K562 (cell line): ENCODE measurements around the gene CRELD2. TPM values are rescaled to one million over a fixed set of nuclear protein-coding genes. Genes with fewer than 3 reads are reported as not detected.

Experiments used
- CC2D1A ChIP-seq: fragments of 450-650 bp; IDR thresholded peaks from 2 replicates; pipeline ENCODE4 v1.6.1; 2017; ENCODE audit warnings: mild to moderate bottlenecking
- CCNT2 ChIP-seq: IDR thresholded peaks from 2 replicates; pipeline ENCODE4 v1.6.1; 2011; ENCODE audit warnings: borderline replicate concordance, low read depth, mild to moderate bottlenecking, moderate library complexity, mixed read lengths, low read length; ENCODE audit not compliant: insufficient read length; ENCODE audit errors: extremely low read depth
- CHCHD3 ChIP-seq: fragments of 250-450 bp; sonication (Bioruptor Pico); IDR thresholded peaks from 2 replicates; pipeline ENCODE4 v2.1.2; 2022; ENCODE audit warnings: mild to moderate bottlenecking
- EGR1 ChIP-seq: fragments of 450-650 bp; conservative IDR thresholded peaks from 2 replicates; pipeline ENCODE4 v1.6.1; 2017; ENCODE audit warnings: mild to moderate bottlenecking
- ESRRA ChIP-seq: fragments of 450-650 bp; IDR thresholded peaks from 2 replicates; pipeline ENCODE4 v1.6.1; 2014; ENCODE audit warnings: low read depth, mild to moderate bottlenecking, moderate library complexity, borderline replicate concordance
- FOSL1 ChIP-seq: fragments of 200-800 bp; sonication (Bioruptor generic); conservative IDR thresholded peaks from 2 replicates; pipeline ENCODE4 v1.6.1; 2016; ENCODE audit warnings: missing genetic modification characterization, missing compliant biosample characterization
- JUND ChIP-seq, 2 experiments: IDR thresholded peaks; 2 replicates in 1 of 2; 3 replicates in 1 of 2; pipeline ENCODE4 v1.6.1; 2011; ENCODE audit warnings: borderline replicate concordance in 2 of 2, low read depth in 2 of 2, low read length in 2 of 2, improper control_type of control experiment in 1 of 2, missing biosample characterization in 1 of 2, missing genetic modification characterization in 1 of 2, missing genetic modification reagents in 1 of 2
- MBD2 ChIP-seq: sonication (generic); IDR thresholded peaks from 2 replicates; pipeline ENCODE4 v1.6.1; 2016; ENCODE audit warnings: low read depth, borderline replicate concordance
- RBBP5 ChIP-seq: fragments of 200-600 bp; sonication (generic); IDR thresholded peaks from 2 replicates; pipeline ENCODE4 v1.6.1; 2012; ENCODE audit warnings: borderline replicate concordance, mild to moderate bottlenecking, low read length, control low read depth, inconsistent platforms; ENCODE audit not compliant: insufficient read depth, poor library complexity, severe bottlenecking
- RFX5 ChIP-seq: IDR thresholded peaks from 2 replicates; pipeline ENCODE4 v1.6.1; 2011; ENCODE audit warnings: low read depth, mild to moderate bottlenecking, improper control_type of control experiment, low read length
- SMAD4 ChIP-seq: fragments of 250-450 bp; sonication (Bioruptor Pico); conservative IDR thresholded peaks from 2 replicates; pipeline ENCODE4 v1.8.0; 2021; ENCODE audit warnings: inconsistent platforms, mild to moderate bottlenecking, moderate library complexity
- THRAP3 ChIP-seq: fragments of 450-650 bp; IDR thresholded peaks from 2 replicates; pipeline ENCODE4 v1.6.1; 2016; ENCODE audit warnings: mild to moderate bottlenecking, inconsistent platforms, borderline replicate concordance
- ZFX ChIP-seq: sonication (generic); formaldehyde crosslinking; IDR thresholded peaks from 2 replicates; pipeline ENCODE4 v1.8.0; 2022; ENCODE audit warnings: mild to moderate bottlenecking, missing genetic modification reagents, moderate library complexity
- ZNF263 ChIP-seq: sonication (generic); formaldehyde crosslinking; IDR thresholded peaks from 2 replicates; pipeline ENCODE4 v1.8.0; 2022; ENCODE audit warnings: mild to moderate bottlenecking, missing genetic modification reagents, borderline replicate concordance
- ZNF408 ChIP-seq: fragments of 250-450 bp; sonication (Bioruptor Pico); IDR thresholded peaks from 2 replicates; pipeline ENCODE4 v1.4.0; 2020; ENCODE audit warnings: low read depth, mild to moderate bottlenecking, moderate library complexity
- ZNF57 ChIP-seq: fragments of 450-650 bp; formaldehyde crosslinking; IDR thresholded peaks from 2 replicates; pipeline ENCODE4 v1.4.0; 2020; ENCODE audit warnings: mild to moderate bottlenecking, moderate library complexity
- polyA plus RNA-seq, 8 experiments: library from polyadenylated mRNA; depleted of rRNA in 4 of 8; stranded (reverse) in 5 of 8; unstranded in 3 of 8; fragments of >200 nt; fragmentation: Nextera tagmentation in 2 of 8; fragmentation: Illumina TruSeq in 1 of 8; extraction: Ambion mirVana in 2 of 8; extraction: Trizol in 1 of 8; gene quantifications; 2 replicates each; pipeline versions ENCODE4 v1.2.1 to v1.2.3, GENCODE V29; 2011 to 2014; ENCODE audit warnings: inconsistent platforms in 1 of 8, missing spikeins in 1 of 8
- total RNA-seq, 7 experiments: library from RNA; depleted of rRNA in 6 of 7; stranded (reverse); fragments of >200 nt in 6 of 7; fragmentation: Illumina TruSeq in 2 of 7; extraction: Trizol in 2 of 7; gene quantifications; 2 replicates each; pipeline versions ENCODE4 v1.2.1 to v1.2.3, GENCODE V29; 2011 to 2021; ENCODE audit warnings: low replicate concordance in 1 of 7
- TF ChIP-seq, protein P1 (sequence below): IDR thresholded peaks from 2 replicates; pipeline ENCODE4 v1.6.1; 2014; ENCODE audit warnings: antibody characterized with exemption
- TF ChIP-seq, protein P2 (sequence below), 2 experiments: fragments of 200-800 bp in 1 of 2; sonication (Bioruptor generic) in 1 of 2; sonication (generic) in 1 of 2; formaldehyde crosslinking in 1 of 2; IDR thresholded peaks in 1 of 2; conservative IDR thresholded peaks in 1 of 2; 2 replicates each; pipeline versions ENCODE4 v1.5.0 to v1.6.1; 2016 to 2020; ENCODE audit warnings: missing compliant biosample characterization in 1 of 2, missing genetic modification characterization in 1 of 2, missing genetic modification reagents in 1 of 2
- TF ChIP-seq, protein P3 (sequence below): fragments of 200-800 bp; sonication (Bioruptor generic); IDR thresholded peaks from 2 replicates; pipeline ENCODE4 v1.6.1; 2017; ENCODE audit warnings: missing genetic modification characterization, missing compliant biosample characterization
- TF ChIP-seq, protein P4 (sequence below): fragments of 450-650 bp; IDR thresholded peaks from 2 replicates; pipeline ENCODE4 v1.6.1; 2016

Gene CRELD2
- total and polyA plus RNA-seq, 9 of the 15 experiments (the other 6 are each of a cell fraction or from before 2014, with no cell fraction given), result 0.96 to 25.3 (median 8.8) TPM

DNA sequence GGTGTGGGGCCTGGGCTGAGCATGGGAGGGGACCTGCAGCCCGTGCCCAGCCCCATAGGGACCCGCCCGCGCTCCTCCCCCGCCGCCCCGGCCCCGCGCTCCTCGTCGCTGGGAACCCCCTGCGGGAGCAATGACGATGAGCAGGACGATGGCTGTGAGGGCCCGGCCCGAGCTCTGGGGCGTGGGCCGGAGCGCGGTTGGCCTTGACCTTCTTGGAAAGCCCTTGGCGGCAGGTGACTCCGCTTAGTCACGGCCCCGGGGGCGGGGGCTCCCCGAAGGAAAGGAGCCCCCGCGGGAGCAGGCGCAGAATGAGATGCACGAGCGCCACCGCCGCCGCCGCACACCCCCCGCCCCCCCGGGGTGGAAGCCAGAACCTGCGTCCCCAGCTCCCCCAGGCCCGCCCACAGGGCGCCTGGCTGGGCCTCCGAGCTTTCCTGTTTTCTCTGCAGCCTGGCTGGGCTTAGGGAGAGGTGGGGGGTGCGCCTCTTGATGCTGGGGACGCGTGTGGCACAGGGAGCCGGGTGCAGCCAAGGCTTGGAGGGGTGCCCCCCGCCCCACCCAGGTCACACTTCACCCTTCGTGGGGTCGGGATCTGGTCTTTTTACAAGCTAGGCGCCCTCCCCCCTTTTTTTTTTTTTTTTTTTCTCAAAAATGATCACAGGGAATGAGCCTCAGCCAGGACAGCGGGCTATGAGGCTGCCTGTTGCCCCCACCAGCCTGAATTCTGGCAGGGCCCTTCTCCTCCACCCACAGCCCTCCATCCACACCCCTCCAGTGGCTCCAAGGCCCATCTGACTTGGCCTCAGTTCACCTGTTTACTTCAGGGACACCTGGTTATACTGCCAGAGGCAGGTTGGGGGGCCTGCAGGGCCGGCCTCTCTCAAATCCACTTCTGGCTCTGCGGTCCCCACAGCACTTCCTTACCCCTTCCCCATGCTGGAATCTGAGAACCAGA lies 17.9 kb downstream of the CRELD2 start (continued):
- TF ChIP-seq, protein P1, sequence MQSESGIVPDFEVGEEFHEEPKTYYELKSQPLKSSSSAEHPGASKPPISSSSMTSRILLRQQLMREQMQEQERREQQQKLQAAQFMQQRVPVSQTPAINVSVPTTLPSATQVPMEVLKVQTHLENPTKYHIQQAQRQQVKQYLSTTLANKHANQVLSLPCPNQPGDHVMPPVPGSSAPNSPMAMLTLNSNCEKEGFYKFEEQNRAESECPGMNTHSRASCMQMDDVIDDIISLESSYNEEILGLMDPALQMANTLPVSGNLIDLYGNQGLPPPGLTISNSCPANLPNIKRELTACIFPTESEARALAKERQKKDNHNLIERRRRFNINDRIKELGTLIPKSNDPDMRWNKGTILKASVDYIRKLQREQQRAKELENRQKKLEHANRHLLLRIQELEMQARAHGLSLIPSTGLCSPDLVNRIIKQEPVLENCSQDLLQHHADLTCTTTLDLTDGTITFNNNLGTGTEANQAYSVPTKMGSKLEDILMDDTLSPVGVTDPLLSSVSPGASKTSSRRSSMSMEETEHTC, result peak; percentile 70
- no peak for TF ChIP-seq CC2D1A
- TF ChIP-seq RBBP5, result no peak
- TF ChIP-seq ESRRA, result peak; percentile 97
- TF ChIP-seq, protein P2, sequence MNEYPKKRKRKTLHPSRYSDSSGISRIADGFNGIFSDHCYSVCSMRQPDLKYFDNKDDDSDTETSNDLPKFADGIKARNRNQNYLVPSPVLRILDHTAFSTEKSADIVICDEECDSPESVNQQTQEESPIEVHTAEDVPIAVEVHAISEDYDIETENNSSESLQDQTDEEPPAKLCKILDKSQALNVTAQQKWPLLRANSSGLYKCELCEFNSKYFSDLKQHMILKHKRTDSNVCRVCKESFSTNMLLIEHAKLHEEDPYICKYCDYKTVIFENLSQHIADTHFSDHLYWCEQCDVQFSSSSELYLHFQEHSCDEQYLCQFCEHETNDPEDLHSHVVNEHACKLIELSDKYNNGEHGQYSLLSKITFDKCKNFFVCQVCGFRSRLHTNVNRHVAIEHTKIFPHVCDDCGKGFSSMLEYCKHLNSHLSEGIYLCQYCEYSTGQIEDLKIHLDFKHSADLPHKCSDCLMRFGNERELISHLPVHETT (CRISPR knock-in tag; conservative IDR thresholded peaks at IDR 0.05 in 1 of 2, IDR thresholded peaks at IDR 0.05 in 1 of 2), result peak in 1 of 2 experiments; percentile 37; a peak in 1 of 4 replicates
- TF ChIP-seq, protein P3, sequence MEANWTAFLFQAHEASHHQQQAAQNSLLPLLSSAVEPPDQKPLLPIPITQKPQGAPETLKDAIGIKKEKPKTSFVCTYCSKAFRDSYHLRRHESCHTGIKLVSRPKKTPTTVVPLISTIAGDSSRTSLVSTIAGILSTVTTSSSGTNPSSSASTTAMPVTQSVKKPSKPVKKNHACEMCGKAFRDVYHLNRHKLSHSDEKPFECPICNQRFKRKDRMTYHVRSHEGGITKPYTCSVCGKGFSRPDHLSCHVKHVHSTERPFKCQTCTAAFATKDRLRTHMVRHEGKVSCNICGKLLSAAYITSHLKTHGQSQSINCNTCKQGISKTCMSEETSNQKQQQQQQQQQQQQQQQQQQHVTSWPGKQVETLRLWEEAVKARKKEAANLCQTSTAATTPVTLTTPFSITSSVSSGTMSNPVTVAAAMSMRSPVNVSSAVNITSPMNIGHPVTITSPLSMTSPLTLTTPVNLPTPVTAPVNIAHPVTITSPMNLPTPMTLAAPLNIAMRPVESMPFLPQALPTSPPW (CRISPR knock-in tag), result peak; percentile 98
- TF ChIP-seq MBD2, result 0 out of 2 replicates have a peak, but pooled peaks have one; percentile 37
- peak; percentile 93 for TF ChIP-seq EGR1
- TF ChIP-seq, protein P4, sequence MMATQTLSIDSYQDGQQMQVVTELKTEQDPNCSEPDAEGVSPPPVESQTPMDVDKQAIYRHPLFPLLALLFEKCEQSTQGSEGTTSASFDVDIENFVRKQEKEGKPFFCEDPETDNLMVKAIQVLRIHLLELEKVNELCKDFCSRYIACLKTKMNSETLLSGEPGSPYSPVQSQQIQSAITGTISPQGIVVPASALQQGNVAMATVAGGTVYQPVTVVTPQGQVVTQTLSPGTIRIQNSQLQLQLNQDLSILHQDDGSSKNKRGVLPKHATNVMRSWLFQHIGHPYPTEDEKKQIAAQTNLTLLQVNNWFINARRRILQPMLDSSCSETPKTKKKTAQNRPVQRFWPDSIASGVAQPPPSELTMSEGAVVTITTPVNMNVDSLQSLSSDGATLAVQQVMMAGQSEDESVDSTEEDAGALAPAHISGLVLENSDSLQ, result no peak
- TF ChIP-seq ZFX (CRISPR knock-in tag), result peak; percentile 76
- peak; percentile 94 for TF ChIP-seq CCNT2
- no peak for TF ChIP-seq ZNF57 (CRISPR knock-in tag)
- TF ChIP-seq FOSL1, result peak; percentile 92
- no peak for TF ChIP-seq ZNF408 (CRISPR knock-in tag)
- TF ChIP-seq RFX5, result no peak
- TF ChIP-seq THRAP3, result no peak
- TF ChIP-seq ZNF263 (CRISPR knock-in tag), result peak; percentile 49; the same call in 1 of the 2 replicates
- peak; percentile 88 for TF ChIP-seq JUND (IDR thresholded peaks at IDR 0.05; ENCODE audit: borderline replicate concordance, low read depth, low read length)
- TF ChIP-seq JUND (tag; IDR thresholded peaks at IDR 0.05; ENCODE audit: borderline replicate concordance, low read depth, low read length), result peak; percentile 64; the same call in 1 of the 3 replicates
- no peak for TF ChIP-seq CHCHD3 (CRISPR knock-in tag)
- peak; percentile 52 for TF ChIP-seq SMAD4 (CRISPR knock-in tag)
